Epithelial cell of proximal tubule (primary cell): Measurements from ENCODE around the gene ICAM5. TPM values are rescaled to one million over a fixed set of nuclear protein-coding genes. Genes with fewer than 3 reads are reported as not detected.

Experiments
- DNase-seq: peaks from one replicate; pipeline ENCODE4 v3.0.0-alpha.2; 2011; ENCODE audit warnings: low read depth
- H3K4me3 ChIP-seq: 2 replicates; pipeline ENCODE4 v1.5.1; 2011; ENCODE audit warnings: low read depth, mild to moderate bottlenecking, low read length
- total RNA-seq: library from RNA; depleted of rRNA; stranded (reverse); fragments of >200 nt; gene quantifications from 2 replicates; pipeline ENCODE4 v1.2.3, GENCODE V29; 2015
- TF ChIP-seq, protein P1 (sequence below): conservative IDR thresholded peaks from 2 replicates; pipeline ENCODE4 v1.5.1; 2012; ENCODE audit warnings: low read depth, mild to moderate bottlenecking, low read length

The ICAM5 gene
- total RNA-seq, 1 donor from 2014 or later = not detected

DNA sequence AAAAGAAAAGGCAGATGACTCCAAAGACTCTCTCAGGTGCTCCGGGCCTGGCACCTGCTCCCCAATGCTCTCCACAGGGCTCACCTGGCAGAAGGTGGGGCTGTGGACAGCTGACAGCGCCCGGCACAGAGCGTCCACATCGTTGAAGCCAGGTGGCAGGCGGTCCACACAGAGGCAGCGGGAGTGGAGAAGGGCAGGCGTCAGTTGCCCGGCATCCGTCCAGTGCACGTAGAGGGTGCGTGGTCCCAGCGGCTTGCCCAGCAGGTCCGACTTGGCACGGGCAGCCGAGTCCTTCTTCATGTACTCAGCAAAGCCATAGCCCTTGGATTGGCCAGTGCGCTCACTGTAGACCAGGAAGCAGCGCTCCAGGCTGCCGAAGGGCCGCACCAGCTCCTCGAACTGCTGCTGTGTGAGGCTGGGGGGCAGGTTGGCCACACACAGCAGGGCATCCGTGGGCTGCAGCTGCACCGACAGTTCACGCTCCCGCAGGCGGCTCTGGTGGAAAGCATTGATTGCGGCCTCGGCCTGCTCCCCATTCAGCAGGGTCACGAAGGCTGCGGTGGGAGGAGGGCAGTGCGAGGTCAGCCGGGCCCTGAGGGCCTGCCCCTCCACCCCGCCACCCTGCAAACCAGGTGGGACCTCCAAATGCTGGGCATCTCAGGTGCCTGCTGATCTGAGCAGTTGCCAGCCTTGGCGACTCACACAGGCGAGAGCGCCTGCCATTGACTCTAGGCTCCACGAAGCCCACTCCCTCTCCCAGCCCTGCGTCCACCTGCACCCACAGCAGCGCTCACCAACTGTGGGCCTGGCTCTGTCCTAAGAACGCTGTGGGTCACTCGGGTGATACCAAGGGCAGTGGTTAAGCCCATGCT, 39.0 kb downstream of the ICAM5 start:
- no peak for DNase-seq
- TF ChIP-seq, protein P1, sequence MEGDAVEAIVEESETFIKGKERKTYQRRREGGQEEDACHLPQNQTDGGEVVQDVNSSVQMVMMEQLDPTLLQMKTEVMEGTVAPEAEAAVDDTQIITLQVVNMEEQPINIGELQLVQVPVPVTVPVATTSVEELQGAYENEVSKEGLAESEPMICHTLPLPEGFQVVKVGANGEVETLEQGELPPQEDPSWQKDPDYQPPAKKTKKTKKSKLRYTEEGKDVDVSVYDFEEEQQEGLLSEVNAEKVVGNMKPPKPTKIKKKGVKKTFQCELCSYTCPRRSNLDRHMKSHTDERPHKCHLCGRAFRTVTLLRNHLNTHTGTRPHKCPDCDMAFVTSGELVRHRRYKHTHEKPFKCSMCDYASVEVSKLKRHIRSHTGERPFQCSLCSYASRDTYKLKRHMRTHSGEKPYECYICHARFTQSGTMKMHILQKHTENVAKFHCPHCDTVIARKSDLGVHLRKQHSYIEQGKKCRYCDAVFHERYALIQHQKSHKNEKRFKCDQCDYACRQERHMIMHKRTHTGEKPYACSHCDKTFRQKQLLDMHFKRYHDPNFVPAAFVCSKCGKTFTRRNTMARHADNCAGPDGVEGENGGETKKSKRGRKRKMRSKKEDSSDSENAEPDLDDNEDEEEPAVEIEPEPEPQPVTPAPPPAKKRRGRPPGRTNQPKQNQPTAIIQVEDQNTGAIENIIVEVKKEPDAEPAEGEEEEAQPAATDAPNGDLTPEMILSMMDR = no peak
- no peak overlapping the region for H3K4me3 ChIP-seq

DNA sequence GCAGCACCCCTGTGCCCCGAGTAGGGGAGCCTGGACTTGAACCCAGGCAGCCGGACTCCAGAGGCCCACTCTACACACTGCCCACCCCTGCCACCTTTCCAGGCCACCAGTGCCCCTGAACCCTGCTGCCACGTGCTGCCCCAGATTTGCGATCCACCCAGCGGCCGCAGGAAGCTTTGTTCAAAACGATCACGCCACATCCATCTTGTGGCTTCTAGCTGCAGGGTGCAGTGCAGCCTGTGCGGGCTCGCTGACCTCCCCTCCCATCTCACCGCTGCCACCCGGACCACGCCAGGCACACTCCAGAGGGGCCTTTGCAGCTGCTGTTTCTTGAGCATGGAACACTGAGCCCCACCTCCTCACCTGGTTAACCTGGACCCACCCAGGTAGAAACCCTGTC, 39.8 kb downstream of the ICAM5 start:
- TF ChIP-seq, protein P1 = no peak
- no peak overlapping the region for H3K4me3 ChIP-seq
- DNase-seq = no peak

DNA sequence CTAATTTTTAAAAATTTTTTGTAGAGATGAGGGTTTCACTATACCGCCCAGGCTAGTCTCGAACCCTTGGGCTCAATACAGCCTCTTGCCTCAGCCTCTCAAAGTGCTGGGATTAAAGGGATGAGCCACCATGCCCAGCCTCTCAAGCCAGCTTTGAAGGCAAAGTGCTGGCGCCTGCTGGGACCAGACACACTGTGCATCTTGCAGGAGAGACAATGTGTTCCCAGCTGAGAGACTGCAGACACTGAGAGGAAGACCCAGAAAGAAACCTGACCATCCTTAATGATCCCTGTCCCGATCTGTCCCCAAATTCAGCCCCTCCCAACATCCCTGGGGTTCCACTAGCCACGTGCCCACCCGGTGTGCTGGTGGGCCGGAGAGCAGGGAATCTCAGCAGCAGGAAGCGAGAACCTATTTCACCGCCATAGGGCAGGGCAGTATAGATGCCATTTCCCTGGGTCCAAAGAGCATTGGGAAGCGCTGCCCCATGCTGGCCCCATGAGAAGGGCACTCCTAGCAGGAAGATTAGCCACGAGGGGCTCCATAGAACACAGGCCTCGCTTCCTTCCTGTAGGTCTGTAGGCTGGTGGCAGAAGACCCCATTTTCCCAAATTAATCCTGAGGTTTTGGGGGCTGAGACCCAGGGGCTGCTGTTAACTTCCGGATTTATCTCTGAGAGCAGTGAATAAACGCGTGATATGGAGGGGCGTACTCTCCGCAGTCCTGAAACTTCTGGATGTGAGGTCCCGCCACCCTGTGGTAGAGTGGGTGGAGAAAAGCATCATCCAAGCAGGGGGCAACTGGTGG, 42.6 kb downstream of the ICAM5 start:
- no peak for DNase-seq
- TF ChIP-seq, protein P1 = no peak
- peak overlapping the region; percentile 92 for H3K4me3 ChIP-seq

DNA sequence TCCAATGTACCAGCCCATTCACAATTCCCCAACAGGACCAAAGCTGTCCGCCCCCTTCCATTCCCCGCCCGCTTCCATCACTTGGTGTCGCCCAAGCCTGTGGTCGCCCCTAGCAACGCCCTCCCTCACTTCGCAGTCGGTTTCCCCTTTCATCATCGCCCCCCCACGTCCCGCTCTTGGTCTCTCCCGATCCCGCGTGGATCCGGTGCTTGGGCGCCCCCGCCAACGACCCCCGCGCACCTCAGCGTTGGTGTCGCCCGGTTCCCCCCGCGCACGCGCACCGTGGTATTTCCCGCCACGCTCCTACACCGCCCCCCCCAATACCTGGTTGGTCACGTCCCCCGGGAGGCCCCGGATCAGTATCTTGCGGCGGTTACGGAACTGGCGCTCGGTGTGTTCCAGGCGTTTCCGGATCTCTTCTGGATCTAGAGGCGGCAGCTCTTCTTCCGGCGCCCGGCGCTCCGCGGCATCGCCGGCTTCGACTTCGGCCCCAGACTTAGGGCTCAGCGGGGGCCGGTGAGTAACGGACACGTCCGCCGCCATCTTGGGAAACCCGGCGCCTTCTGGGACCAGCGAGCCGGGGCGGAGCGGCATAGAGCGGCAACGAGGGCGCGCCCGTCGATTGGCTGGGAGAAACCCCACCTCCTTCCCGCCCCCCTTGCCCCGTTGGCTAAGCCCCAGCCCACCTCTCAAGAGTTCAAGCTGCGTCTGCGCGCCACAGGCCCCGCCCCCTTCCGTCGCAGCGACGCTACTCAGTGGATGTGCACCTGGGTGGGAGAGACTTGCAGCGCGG, 43.4 kb downstream of the ICAM5 start, which contains the start of gene RAVER1:
RAVER1 (minus strand) TSS at position 565 of the 793 bp plus-strand sequence; CDS start at position 543, 22 bp downstream.
- TF ChIP-seq, protein P1 = no peak
- peak within 1 kb of the TSS; percentile 92 for H3K4me3 ChIP-seq
- peak; percentile 56 for DNase-seq

DNA sequence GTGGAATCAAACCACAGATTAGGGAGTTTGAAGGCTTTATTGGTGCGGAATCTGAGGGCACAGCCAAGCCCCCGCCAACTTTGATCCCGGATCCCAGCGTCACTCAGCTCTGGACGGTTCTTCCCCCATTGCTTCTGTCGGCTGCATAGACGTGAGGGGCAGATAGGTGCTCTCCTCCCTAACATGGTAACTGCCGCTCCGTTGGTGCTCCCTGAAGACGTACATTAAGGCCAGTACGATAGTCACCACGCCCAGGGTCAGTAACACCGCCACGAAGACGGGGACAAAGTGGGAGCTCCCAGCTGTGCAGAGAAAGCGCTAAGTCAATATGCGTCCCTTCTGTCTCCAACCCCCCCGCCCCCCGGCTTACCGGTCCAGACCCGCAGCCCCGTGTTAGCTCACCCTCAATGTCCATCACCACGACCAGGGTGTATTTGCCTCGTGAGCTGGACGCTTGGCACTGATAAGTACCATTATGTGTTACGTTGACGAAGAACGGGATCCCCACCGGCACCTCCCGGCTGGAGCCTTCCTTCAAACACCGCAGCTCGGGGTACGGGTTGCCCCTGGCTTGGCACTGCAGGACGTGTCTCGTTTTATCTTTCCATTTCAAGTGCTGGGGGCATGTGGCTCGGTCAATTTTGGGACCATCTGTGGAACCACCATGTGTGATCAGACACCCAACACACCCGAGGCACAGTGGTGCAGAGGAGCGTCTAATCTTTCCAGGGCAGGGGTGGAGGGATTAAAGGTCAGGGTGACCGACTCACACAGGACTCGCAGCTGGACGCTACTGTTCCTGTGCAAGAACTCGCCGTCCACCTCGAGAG, 44.2 kb downstream of the ICAM5 start:
- DNase-seq = no peak
- TF ChIP-seq, protein P1 = no peak
- H3K4me3 ChIP-seq = peak overlapping the region; percentile 92
